Activated naive CD8-positive, alpha-beta T cell treated with anti-CD3 and anti-CD28 coated beads, Interleukin-2, amount 10 ng/mL, durations not matched to agents 7 days and 5 days (primary cell): ENCODE measurements around the gene EIF2AK2. TPM values are rescaled to one million over a fixed set of nuclear protein-coding genes. Genes with fewer than 3 reads are reported as not detected.

ENCODE experiments used
- ATAC-seq: fragments of 150-1000 bp; cut with Tn5 transposase; one replicate; pipeline ENCODE4 v1.10.0; 2021; ENCODE audit warnings: low read depth, moderate library complexity
- POLR2A ChIA-PET: fragments of 350-600 bp; sonication (Branson Sonifier 250); formaldehyde crosslinking; loops from one replicate; lab custom pipeline; 2021; ENCODE audit warnings: antibody characterized with exemption; lab: Charles Lee
- DNase-seq: peaks from one replicate; pipeline ENCODE4 v3.0.0; 2021
- H3K27ac Mint-ChIP-seq: one replicate; pipeline ENCODE4 v1.8.0; 2022; ENCODE audit warnings: mild to moderate bottlenecking, mixed read lengths
- H3K27me3 Mint-ChIP-seq: one replicate; pipeline ENCODE4 v1.8.0; 2022; ENCODE audit warnings: mild to moderate bottlenecking, moderate library complexity, mixed read lengths
- H3K36me3 Mint-ChIP-seq: one replicate; pipeline ENCODE4 v1.8.0; 2021; ENCODE audit warnings: mild to moderate bottlenecking, mixed read lengths
- H3K4me1 Mint-ChIP-seq: one replicate; pipeline ENCODE4 v1.8.0; 2021; ENCODE audit warnings: mixed read lengths
- H3K4me3 Mint-ChIP-seq: one replicate; pipeline ENCODE4 v1.8.0; 2022; ENCODE audit warnings: mild to moderate bottlenecking, moderate library complexity, mixed read lengths
- H3K9me3 Mint-ChIP-seq: one replicate; pipeline ENCODE4 v1.8.0; 2021; ENCODE audit warnings: mixed read lengths
- total RNA-seq, 2 experiments: library from RNA; stranded (reverse); gene quantifications; one replicate each; pipeline ENCODE4 v1.2.3, GENCODE V29; 2021

The EIF2AK2 gene
- total RNA-seq, 2 experiments from 2014 or later: 101 to 121 TPM

DNA sequence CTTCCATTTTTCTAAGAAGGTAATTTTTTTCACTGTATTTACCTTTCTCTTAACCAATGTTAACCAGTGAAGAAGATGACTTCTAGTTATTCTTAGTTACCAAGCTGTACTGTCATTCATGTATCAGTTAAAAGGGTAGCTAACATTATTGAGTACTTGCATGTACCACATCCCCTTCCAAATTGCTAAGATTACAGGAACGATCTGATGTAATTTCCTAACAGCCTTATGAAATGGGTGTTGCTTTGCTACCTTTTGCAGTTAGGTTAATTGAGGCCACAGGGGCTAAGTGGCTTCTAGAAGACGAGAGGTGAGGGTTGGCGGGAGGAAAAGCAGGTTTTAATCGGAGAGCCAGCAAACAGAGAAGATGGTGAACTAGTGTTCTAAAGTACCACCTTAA lies 33.5 kb upstream of the EIF2AK2 start:
- no peak overlapping the region for H3K27ac Mint-ChIP-seq
- POLR2A ChIA-PET: no interaction called here
- peaks cover 26% of the 10 kb centered on the region for H3K27me3 Mint-ChIP-seq
- DNase-seq: no peak
- no peaks in the 10 kb centered on the region for H3K36me3 Mint-ChIP-seq
- H3K9me3 Mint-ChIP-seq: no peaks in the 10 kb centered on the region
- H3K4me3 Mint-ChIP-seq: no peak overlapping the region
- ATAC-seq: no peak
- H3K4me1 Mint-ChIP-seq: peaks cover 4% of the 10 kb centered on the region

DNA sequence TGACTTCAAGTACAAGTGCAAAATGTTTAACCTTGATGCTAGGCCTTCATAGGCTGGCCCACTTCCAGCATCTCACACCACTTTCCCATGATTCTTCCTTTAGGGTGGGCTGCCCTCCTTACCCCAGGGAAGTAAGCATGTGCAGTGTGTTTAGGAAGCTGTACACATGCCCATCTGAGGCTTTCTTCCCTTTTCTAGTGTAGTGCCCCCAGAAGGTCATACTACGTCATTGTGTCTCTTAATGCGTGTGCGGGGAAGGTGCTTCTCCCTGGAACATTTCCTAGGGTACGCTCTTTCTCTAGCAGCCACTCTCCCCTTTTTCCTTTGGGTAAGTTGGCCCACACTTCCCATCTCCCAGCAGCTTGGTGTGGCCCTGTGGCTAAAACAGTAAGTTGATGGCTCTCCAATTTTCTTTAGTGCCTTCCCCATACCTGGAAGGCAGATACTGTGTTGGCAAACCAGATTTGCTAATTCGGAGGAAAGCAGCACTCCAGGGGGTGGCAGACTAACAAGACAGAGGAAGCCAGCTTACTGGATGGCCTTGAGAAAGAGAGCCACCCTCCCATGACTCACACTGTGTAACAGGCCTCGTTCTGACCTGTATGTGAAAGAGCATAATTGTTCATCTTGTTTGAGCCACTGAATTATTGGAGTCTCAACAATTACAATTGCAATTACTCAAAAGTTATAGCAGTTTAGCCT lies 32.8 kb upstream of the EIF2AK2 start:
- DNase-seq (no peak), ATAC-seq (no peak)
- Mint-ChIP-seq H3K9me3 (no peaks in the 10 kb centered on the region), H3K36me3 (no peaks in the 10 kb centered on the region), H3K4me1 (peaks cover 4% of the 10 kb centered on the region), H3K27me3 (peaks cover 28% of the 10 kb centered on the region), H3K4me3 (no peak overlapping the region), H3K27ac (no peak overlapping the region)
- POLR2A ChIA-PET: no interaction called here

- POLR2A ChIA-PET: no interaction called here
- Mint-ChIP-seq H3K27me3 (peaks cover 37% of the 10 kb centered on the region), H3K4me1 (peaks cover 4% of the 10 kb centered on the region), H3K27ac (no peak within 1 kb of the TSS), H3K36me3 (no peaks in the 10 kb centered on the region), H3K4me3 (no peak within 1 kb of the TSS), H3K9me3 (no peaks in the 10 kb centered on the region)
- ATAC-seq (no peak), DNase-seq (no peak)
These were observed 31.8 kb upstream of the EIF2AK2 start, which contains the start of gene SULT6B1 for GRCh38 chr2:37188570-37188969. Gene SULT6B1, minus strand, starts transcription at chr2:37188670. Its CDS starts 30 bp downstream, at chr2:37188640.

- Mint-ChIP-seq H3K27ac (no peak overlapping the region), H3K36me3 (no peaks in the 10 kb centered on the region), H3K4me3 (no peak overlapping the region), H3K4me1 (peaks cover 2% of the 10 kb centered on the region), H3K27me3 (peaks cover 50% of the 10 kb centered on the region), H3K9me3 (no peaks in the 10 kb centered on the region)
- ATAC-seq (no peak), DNase-seq (no peak)
- POLR2A ChIA-PET: no interaction called here
These were observed 25.2 kb upstream of the EIF2AK2 start for GRCh38 chr2:37181726-37182684.

DNA sequence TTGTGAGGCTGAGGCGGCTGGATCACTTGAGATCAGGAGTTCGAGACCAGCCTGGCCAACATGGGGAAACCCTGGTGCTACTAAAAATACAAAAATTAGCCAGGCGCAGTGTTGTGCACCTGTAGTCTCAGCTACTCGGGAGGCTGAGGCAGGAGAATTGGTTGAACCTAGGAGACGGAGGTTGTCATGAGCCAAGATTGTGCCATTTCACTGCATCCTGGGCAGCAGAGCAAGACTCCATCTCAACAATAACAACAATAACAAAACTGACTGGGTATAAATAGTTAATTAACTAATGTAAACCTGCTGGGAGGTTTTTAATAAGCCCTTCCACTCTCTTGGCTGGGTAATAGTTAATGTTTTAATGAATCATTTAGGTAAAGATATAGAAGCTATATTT lies 23.9 kb upstream of the EIF2AK2 start:
- Mint-ChIP-seq H3K27ac (no peak overlapping the region), H3K9me3 (no peaks in the 10 kb centered on the region), H3K36me3 (no peaks in the 10 kb centered on the region), H3K27me3 (peaks cover 36% of the 10 kb centered on the region), H3K4me1 (peaks cover 2% of the 10 kb centered on the region), H3K4me3 (no peak overlapping the region)
- DNase-seq (no peak), ATAC-seq (no peak)
- POLR2A ChIA-PET: interaction anchor here (0.6 kb wide), 1 partner anchor 63 kb away, joined by 3 read pairs; no protein-coding TSS in a partner anchor

- peaks cover 2% of the 10 kb centered on the region for H3K4me1 Mint-ChIP-seq
- H3K27me3 Mint-ChIP-seq: peaks cover 32% of the 10 kb centered on the region
- POLR2A ChIA-PET: interaction anchor here (0.6 kb wide), 1 partner anchor 63 kb away, joined by 3 read pairs; no protein-coding TSS in a partner anchor
- H3K27ac Mint-ChIP-seq: no peak overlapping the region
- ATAC-seq (no peak), DNase-seq (no peak)
- H3K36me3 Mint-ChIP-seq: no peaks in the 10 kb centered on the region
- no peak overlapping the region for H3K4me3 Mint-ChIP-seq
- no peaks in the 10 kb centered on the region for H3K9me3 Mint-ChIP-seq
These were observed 23.3 kb upstream of the EIF2AK2 start for GRCh38 chr2:37180006-37180639.

GRCh38 chr2:37173741-37174140 lies 17.0 kb upstream of the EIF2AK2 start:
- Mint-ChIP-seq H3K27ac (no peak overlapping the region), H3K36me3 (no peaks in the 10 kb centered on the region), H3K4me1 (no peaks in the 10 kb centered on the region), H3K9me3 (no peaks in the 10 kb centered on the region), H3K27me3 (peaks cover 6% of the 10 kb centered on the region), H3K4me3 (no peak overlapping the region)
- POLR2A ChIA-PET: no interaction called here
- no peak for ATAC-seq
- DNase-seq: no peak

GRCh38 chr2:37171624-37171950 lies 14.8 kb upstream of the EIF2AK2 start:
- H3K27ac Mint-ChIP-seq: no peak overlapping the region
- no peaks in the 10 kb centered on the region for H3K4me1 Mint-ChIP-seq
- H3K36me3 Mint-ChIP-seq: no peaks in the 10 kb centered on the region
- DNase-seq (no peak), ATAC-seq (no peak)
- no peaks in the 10 kb centered on the region for H3K9me3 Mint-ChIP-seq
- POLR2A ChIA-PET: interaction anchor here (0.7 kb wide), 1 partner anchor 253 kb away, joined by 3 read pairs; no protein-coding TSS in a partner anchor
- no peak overlapping the region for H3K4me3 Mint-ChIP-seq
- H3K27me3 Mint-ChIP-seq: peaks cover 6% of the 10 kb centered on the region

DNA sequence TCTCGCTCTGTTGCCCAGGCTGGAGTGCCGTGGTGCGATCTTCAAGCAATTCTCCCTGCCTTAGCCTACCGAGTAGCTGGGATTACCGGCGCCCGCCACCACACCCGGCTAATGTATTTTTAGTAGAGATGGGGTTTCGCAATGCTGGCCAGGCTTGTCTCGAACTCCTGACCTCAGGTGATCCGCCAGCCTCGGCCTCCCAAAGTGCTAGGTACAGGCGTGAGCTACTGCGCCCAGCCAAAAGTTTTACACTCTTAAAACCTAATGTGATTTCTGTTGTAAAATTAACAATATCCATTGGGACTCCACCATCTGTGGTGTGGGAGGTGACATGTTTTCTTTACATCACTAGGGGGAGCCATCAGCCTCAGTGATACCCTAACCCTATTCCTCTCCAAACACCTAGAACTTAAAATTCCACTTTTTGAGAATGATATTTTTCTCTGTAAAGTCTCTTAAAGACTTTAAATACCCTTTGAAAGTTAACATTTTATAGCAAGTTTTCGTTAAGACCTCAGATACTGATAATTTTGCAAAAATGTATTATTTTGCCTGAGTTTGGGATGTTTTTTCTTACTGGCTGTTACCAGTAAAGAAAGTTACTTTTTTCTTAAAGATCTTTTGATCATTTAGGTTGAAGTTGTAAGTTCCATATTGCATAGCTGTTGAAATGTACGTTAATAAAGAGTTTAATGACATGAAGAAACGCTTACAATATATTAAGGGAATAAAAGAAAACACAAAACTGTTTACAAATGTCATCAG lies 11.6 kb upstream of the EIF2AK2 start:
- no peak for DNase-seq
- Mint-ChIP-seq H3K9me3 (peaks cover 7% of the 10 kb centered on the region), H3K27ac (no peak overlapping the region), H3K4me3 (no peak overlapping the region), H3K27me3 (peaks cover 6% of the 10 kb centered on the region), H3K4me1 (no peaks in the 10 kb centered on the region), H3K36me3 (peaks cover 5% of the 10 kb centered on the region)
- no peak for ATAC-seq
- POLR2A ChIA-PET: no interaction called here

- H3K27ac Mint-ChIP-seq: no peak overlapping the region
- peaks cover 7% of the 10 kb centered on the region for H3K36me3 Mint-ChIP-seq
- H3K27me3 Mint-ChIP-seq: peaks cover 6% of the 10 kb centered on the region
- no peak for ATAC-seq
- H3K9me3 Mint-ChIP-seq: peaks cover 7% of the 10 kb centered on the region
- no peaks in the 10 kb centered on the region for H3K4me1 Mint-ChIP-seq
- POLR2A ChIA-PET: interaction anchor here (1.0 kb wide), 1 partner anchor 11 kb away, joined by 4 read pairs; the partner anchor contains the start of gene EIF2AK2
- no peak overlapping the region for H3K4me3 Mint-ChIP-seq
- no peak for DNase-seq
These were observed 10.9 kb upstream of the EIF2AK2 start for GRCh38 chr2:37167636-37168180.

DNA sequence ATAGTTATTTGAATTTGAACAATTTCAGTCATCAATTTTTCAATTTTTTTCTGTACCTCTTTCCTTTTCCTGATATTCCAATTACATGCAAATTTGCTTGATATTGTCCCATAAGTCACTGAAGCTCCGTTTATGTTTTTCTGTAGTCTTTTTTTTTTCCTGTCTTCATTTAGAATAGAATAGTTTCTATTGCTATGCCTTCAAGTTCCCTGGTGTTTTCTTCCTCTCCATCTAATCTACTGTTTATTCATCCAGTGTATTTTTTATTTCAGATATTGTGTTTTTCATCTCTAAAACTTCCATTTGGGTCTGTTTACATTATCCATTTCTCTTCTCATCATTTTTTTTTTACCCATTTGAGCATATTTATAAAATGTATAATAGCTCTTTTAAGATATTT lies 8.0 kb upstream of the EIF2AK2 start:
- H3K27ac Mint-ChIP-seq: no peak overlapping the region
- no peak for ATAC-seq

GRCh38 chr2:37156071-37156856 lies 516 bp downstream of the EIF2AK2 start:
- peak overlapping the region; percentile 96 for H3K27ac Mint-ChIP-seq
- peaks cover 36% of the 10 kb centered on the region for H3K36me3 Mint-ChIP-seq
- peaks cover 43% of the 10 kb centered on the region for H3K4me1 Mint-ChIP-seq
- DNase-seq (peak; percentile 35), ATAC-seq (peak; percentile 11)
- H3K4me3 Mint-ChIP-seq: peak overlapping the region; percentile 96
- H3K27me3 Mint-ChIP-seq: no peaks in the 10 kb centered on the region
- POLR2A ChIA-PET: interaction anchor here (0.8 to 3.0 kb wide), 16 partner anchors 9 to 1510 kb away, joined by 3 to 27 read pairs (median 4); partner anchors contain the start of genes CDC42EP3, CEBPZ, CEBPZOS and GALM
- H3K9me3 Mint-ChIP-seq: peaks cover 2% of the 10 kb centered on the region

More for the DNA sequence above, 8.0 kb upstream of the EIF2AK2 start:
- Mint-ChIP-seq H3K4me3 (no peak overlapping the region), H3K27me3 (peaks cover 3% of the 10 kb centered on the region), H3K36me3 (peaks cover 7% of the 10 kb centered on the region), H3K4me1 (peaks cover 2% of the 10 kb centered on the region), H3K9me3 (peaks cover 7% of the 10 kb centered on the region)
- POLR2A ChIA-PET: no interaction called here
- DNase-seq: no peak
